ENCODE measurements around the gene CDKN2B-AS1. TPM values are rescaled to one million over a fixed set of nuclear protein-coding genes. Genes with fewer than 3 reads are reported as not detected.

The CDKN2B-AS1 gene
- total RNA-seq, 1 donor from 2014 or later: 3.5 TPM

- Mint-ChIP-seq H3K36me3 (ENCODE audit: low read depth) (no peaks in the 10 kb centered on the region), H3K27ac (ENCODE audit: unreplicated experiment) (peak overlapping the region; percentile 22), H3K4me3 (ENCODE audit: unreplicated experiment) (no peak overlapping the region)
Observed at GRCh38 chr9:22041775-22042174, 47.2 kb downstream of the CDKN2B-AS1 start.

GRCh38 chr9:22043928-22044327 lies 49.3 kb downstream of the CDKN2B-AS1 start:
- Mint-ChIP-seq H3K9me3 (ENCODE audit: low read depth) (no peaks in the 10 kb centered on the region), H3K27ac (ENCODE audit: unreplicated experiment) (peak overlapping the region; percentile 20), H3K36me3 (ENCODE audit: low read depth) (no peaks in the 10 kb centered on the region), H3K4me3 (ENCODE audit: unreplicated experiment) (no peak overlapping the region), H3K4me1 (ENCODE audit: low read depth) (peaks cover 46% of the 10 kb centered on the region), H3K27me3 (ENCODE audit: low read depth) (no peaks in the 10 kb centered on the region)
- DNase-seq (ENCODE audit: low spot score): no peak
- TF ChIP-seq CTCF (IDR thresholded peaks at IDR 0.05): no peak

More at GRCh38 chr9:22041775-22042174, 47.2 kb downstream of the CDKN2B-AS1 start:
- H3K4me1 Mint-ChIP-seq (ENCODE audit: low read depth): peaks cover 50% of the 10 kb centered on the region
- H3K9me3 Mint-ChIP-seq (ENCODE audit: low read depth): no peaks in the 10 kb centered on the region
- no peak for TF ChIP-seq CTCF (IDR thresholded peaks at IDR 0.05)
- H3K27me3 Mint-ChIP-seq (ENCODE audit: low read depth): no peaks in the 10 kb centered on the region
- DNase-seq (ENCODE audit: low spot score): no peak

- Mint-ChIP-seq H3K9me3 (ENCODE audit: low read depth) (no peaks in the 10 kb centered on the region), H3K4me3 (ENCODE audit: unreplicated experiment) (no peak overlapping the region), H3K36me3 (ENCODE audit: low read depth) (no peaks in the 10 kb centered on the region), H3K27ac (ENCODE audit: unreplicated experiment) (peak overlapping the region; percentile 30), H3K27me3 (ENCODE audit: low read depth) (no peaks in the 10 kb centered on the region), H3K4me1 (ENCODE audit: low read depth) (peaks cover 42% of the 10 kb centered on the region)
- no peak for DNase-seq (ENCODE audit: low spot score)
- TF ChIP-seq CTCF (IDR thresholded peaks at IDR 0.05): no peak
Observed at GRCh38 chr9:22044583-22044982, 50.0 kb downstream of the CDKN2B-AS1 start.

- Mint-ChIP-seq H3K4me3 (ENCODE audit: unreplicated experiment) (no peak overlapping the region), H3K27ac (ENCODE audit: unreplicated experiment) (no peak overlapping the region), H3K36me3 (ENCODE audit: low read depth) (no peaks in the 10 kb centered on the region), H3K27me3 (ENCODE audit: low read depth) (no peaks in the 10 kb centered on the region), H3K4me1 (ENCODE audit: low read depth) (peaks cover 34% of the 10 kb centered on the region), H3K9me3 (ENCODE audit: low read depth) (no peaks in the 10 kb centered on the region)
- no peak for TF ChIP-seq CTCF (IDR thresholded peaks at IDR 0.05)
- no peak for DNase-seq (ENCODE audit: low spot score)
Observed at GRCh38 chr9:22045423-22045822, 50.8 kb downstream of the CDKN2B-AS1 start.

GRCh38 chr9:22046243-22046885 lies 51.8 kb downstream of the CDKN2B-AS1 start:
- no peak for TF ChIP-seq CTCF (IDR thresholded peaks at IDR 0.05)
- no peaks in the 10 kb centered on the region for H3K36me3 Mint-ChIP-seq (ENCODE audit: low read depth)
- H3K4me3 Mint-ChIP-seq (ENCODE audit: unreplicated experiment): no peak overlapping the region
- H3K4me1 Mint-ChIP-seq (ENCODE audit: low read depth): peaks cover 30% of the 10 kb centered on the region
- H3K9me3 Mint-ChIP-seq (ENCODE audit: low read depth): no peaks in the 10 kb centered on the region
- no peaks in the 10 kb centered on the region for H3K27me3 Mint-ChIP-seq (ENCODE audit: low read depth)
- no peak overlapping the region for H3K27ac Mint-ChIP-seq (ENCODE audit: unreplicated experiment)
- DNase-seq (ENCODE audit: low spot score): no peak

Measured in chondrocyte (in vitro differentiated cells).